ENCODE data around the gene MRPL53. TPM values are rescaled to one million over a fixed set of nuclear protein-coding genes. Genes with fewer than 3 reads are reported as not detected.
A peak's percentile ranks its signal among the peaks of the same experiment; 100 is the strongest.

Gene MRPL53
- total and polyA plus RNA-seq, 2 of the 13 experiments (the other 11 are each of a cell fraction or from before 2014, with no cell fraction given): 34.3 to 51.9 TPM

GRCh38 chr2:74502720-74503505, 30.4 kb upstream of the MRPL53 start (continued):
- TF ChIP-seq ZBTB2 (CRISPR knock-in tag; IDR thresholded peaks at IDR 0.05; ENCODE audit: low read depth) (no peak), ZNF274 (CRISPR knock-in tag; IDR thresholded peaks at IDR 0.05) (peak; percentile 60; the same call in 1 of the 2 replicates), ZNF430 (CRISPR knock-in tag; IDR thresholded peaks at IDR 0.05) (peak; percentile 54; the same call in 1 of the 2 replicates), ZNF83 (CRISPR knock-in tag; IDR thresholded peaks at IDR 0.05; ENCODE audit: borderline replicate concordance) (no peak), ZNF232 (CRISPR knock-in tag; IDR thresholded peaks at IDR 0.05; ENCODE audit: borderline replicate concordance) (0 out of 2 replicates have a peak, but pooled peaks have one; percentile 14), EED (CRISPR knock-in tag; IDR thresholded peaks at IDR 0.05) (0 out of 2 replicates have a peak, but pooled peaks have one; percentile 24), ZBTB26 (CRISPR knock-in tag; IDR thresholded peaks at IDR 0.05; ENCODE audit: borderline replicate concordance) (no peak), MEF2D (CRISPR knock-in tag; IDR thresholded peaks at IDR 0.05) (peak; percentile 6; the same call in 1 of the 2 replicates), MXD4 (CRISPR knock-in tag; IDR thresholded peaks at IDR 0.05) (no peak; the same call in 1 of the 2 replicates), ZNF788 (CRISPR knock-in tag; IDR thresholded peaks at IDR 0.05; ENCODE audit: borderline replicate concordance) (peak; percentile 37; the same call in 1 of the 2 replicates), TRIM24 (CRISPR knock-in tag; IDR thresholded peaks at IDR 0.05) (no peak), ZNF253 (CRISPR knock-in tag; IDR thresholded peaks at IDR 0.05; ENCODE audit: borderline replicate concordance) (peak; percentile 18; the same call in 1 of the 2 replicates), PAWR (CRISPR knock-in tag; IDR thresholded peaks at IDR 0.05; ENCODE audit: borderline replicate concordance) (peak; percentile 82; the same call in 1 of the 2 replicates), ZNF644 (CRISPR knock-in tag; IDR thresholded peaks at IDR 0.05; ENCODE audit: low read depth) (no peak), EZH2 (conservative IDR thresholded peaks at IDR 0.05; ENCODE audit: low read depth, low read length) (no peak), ZFAT (CRISPR knock-in tag; conservative IDR thresholded peaks at IDR 0.05) (0 out of 2 replicates have a peak, but pooled peaks have one; percentile 19), ZBTB25 (CRISPR knock-in tag; IDR thresholded peaks at IDR 0.05) (0 out of 2 replicates have a peak, but pooled peaks have one; percentile 4), ZNF776 (CRISPR knock-in tag; IDR thresholded peaks at IDR 0.05) (peak; percentile 61; the same call in 1 of the 2 replicates), ZFY (CRISPR knock-in tag; IDR thresholded peaks at IDR 0.05) (peak; percentile 57), ZNF879 (CRISPR knock-in tag; IDR thresholded peaks at IDR 0.05) (no peak), MED13 (CRISPR knock-in tag; IDR thresholded peaks at IDR 0.05) (no peak), ZNF615 (CRISPR knock-in tag; IDR thresholded peaks at IDR 0.05; ENCODE audit: borderline replicate concordance) (0 out of 2 replicates have a peak, but pooled peaks have one; percentile 14), ESRRA (CRISPR knock-in tag; IDR thresholded peaks at IDR 0.05; ENCODE audit: low read depth) (peak; percentile 66; the same call in 1 of the 2 replicates), ONECUT2 (CRISPR knock-in tag; IDR thresholded peaks at IDR 0.05) (no peak; the same call in 1 of the 2 replicates)

All from HepG2 (cell line).